ENCODE results near the gene BDKRB2. TPM values are rescaled to one million over a fixed set of nuclear protein-coding genes. Genes with fewer than 3 reads are reported as not detected.

The BDKRB2 gene
- total RNA-seq, 2 donors from 2014 or later: 1.1 to 3.8 TPM

GRCh38 chr14:96191841-96192462 lies 12.7 kb upstream of the BDKRB2 start:
- Histone ChIP-seq H3K4me1 (ENCODE audit: control insufficient read depth, insufficient read depth, low read length) (peaks cover 32% of the 10 kb centered on the region), H3K9me3 (ENCODE audit: control insufficient read depth, low read length) (no peaks in the 10 kb centered on the region), H3K36me3 (ENCODE audit: control insufficient read depth, insufficient read depth, low read length) (no peaks in the 10 kb centered on the region), H3K9ac (ENCODE audit: extremely low read depth, low read length, poor library complexity, severe bottlenecking) (peak overlapping the region; percentile 18), H3K4me3 (ENCODE audit: low read length) (peak overlapping the region; percentile 12), H3K27me3 (ENCODE audit: control insufficient read depth, insufficient read depth, low read length, poor library complexity, severe bottlenecking) (no peaks in the 10 kb centered on the region), H3K27ac (ENCODE audit: low read depth, low read length) (no peak overlapping the region)
- Mint-ChIP-seq H3K27ac (peak overlapping the region; percentile 87), H3K4me3 (peak overlapping the region; percentile 30), H3K9me3 (no peaks in the 10 kb centered on the region), H3K27me3 (ENCODE audit: insufficient read depth) (no peaks in the 10 kb centered on the region), H3K4me1 (peaks cover 59% of the 10 kb centered on the region), H3K36me3 (ENCODE audit: low read depth) (no peaks in the 10 kb centered on the region)
- no peak for TF ChIP-seq CTCF (conservative IDR thresholded peaks at IDR 0.05)
- WGBS, 2 experiments (ENCODE audit: insufficient coverage in 1 of 2, insufficient read length in 1 of 2): 55% methylated on average over 3 of the region's 3 CpGs; no CpG with 5 or more reads in 1 of the 2 experiments
- DNase-seq: peak; percentile 84

DNA sequence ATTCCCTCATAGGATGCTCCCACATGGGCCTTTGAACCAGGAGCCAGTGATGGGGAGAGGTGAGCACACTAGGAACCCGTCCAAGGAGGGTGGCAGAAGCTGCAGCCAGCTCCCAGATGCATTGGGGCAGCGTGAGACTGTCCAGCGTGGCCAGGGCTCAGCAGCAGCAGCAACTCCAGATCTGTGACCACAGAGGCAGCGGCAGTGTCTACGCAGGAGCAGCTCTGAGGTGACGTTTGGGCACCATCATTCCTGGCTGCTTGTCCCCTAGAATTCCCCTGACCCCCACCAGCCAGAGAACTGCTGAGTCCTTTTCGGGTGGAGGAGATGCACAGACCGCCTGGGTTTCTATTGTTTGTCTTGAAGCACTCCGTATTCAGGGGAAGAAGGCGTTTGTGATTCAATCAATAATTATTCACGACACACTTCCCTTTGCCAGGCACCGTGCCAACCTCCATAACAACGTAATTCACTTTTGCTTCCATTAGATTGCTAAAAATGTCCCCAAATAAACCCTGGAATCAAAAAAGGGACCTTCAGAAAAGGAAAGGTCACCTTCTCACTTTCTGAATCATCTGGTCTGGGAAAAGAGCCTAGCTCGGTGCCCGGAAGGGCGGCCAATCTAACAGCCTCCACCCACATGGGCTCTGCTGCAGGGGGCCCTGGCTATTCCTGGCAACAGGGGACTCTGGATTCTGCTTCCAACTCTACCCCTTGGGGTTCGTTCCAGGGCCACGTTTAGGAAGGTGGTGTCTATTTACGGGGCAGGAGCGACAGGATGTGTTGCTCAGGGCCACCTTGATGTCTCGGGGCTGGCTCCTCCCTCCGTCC lies 11.4 kb upstream of the BDKRB2 start:
- peak overlapping the region; percentile 12 for H3K4me3 ChIP-seq (ENCODE audit: low read length)
- peaks cover 30% of the 10 kb centered on the region for H3K4me1 ChIP-seq (ENCODE audit: control insufficient read depth, insufficient read depth, low read length)
- TF ChIP-seq CTCF (conservative IDR thresholded peaks at IDR 0.05): no peak
- no peaks in the 10 kb centered on the region for H3K27me3 ChIP-seq (ENCODE audit: control insufficient read depth, insufficient read depth, low read length, poor library complexity, severe bottlenecking)
- Mint-ChIP-seq H3K27ac (peak overlapping the region; percentile 87), H3K27me3 (ENCODE audit: insufficient read depth) (no peaks in the 10 kb centered on the region), H3K9me3 (no peaks in the 10 kb centered on the region), H3K4me1 (peaks cover 55% of the 10 kb centered on the region), H3K36me3 (ENCODE audit: low read depth) (no peaks in the 10 kb centered on the region), H3K4me3 (peak overlapping the region; percentile 30)
- H3K36me3 ChIP-seq (ENCODE audit: control insufficient read depth, insufficient read depth, low read length): no peaks in the 10 kb centered on the region
- no peak for DNase-seq
- H3K9ac ChIP-seq (ENCODE audit: extremely low read depth, low read length, poor library complexity, severe bottlenecking): no peak overlapping the region
- H3K9me3 ChIP-seq (ENCODE audit: control insufficient read depth, low read length): no peaks in the 10 kb centered on the region
- H3K27ac ChIP-seq (ENCODE audit: low read depth, low read length): no peak overlapping the region
- WGBS, 2 experiments (ENCODE audit: insufficient coverage in 1 of 2, insufficient read length in 1 of 2): 86 to 91% methylated on average over 12 to 22 of the region's 22 CpGs

GRCh38 chr14:96194262-96194656 lies 10.4 kb upstream of the BDKRB2 start:
- H3K36me3 ChIP-seq (ENCODE audit: control insufficient read depth, insufficient read depth, low read length): no peaks in the 10 kb centered on the region
- H3K27me3 Mint-ChIP-seq (ENCODE audit: insufficient read depth): no peaks in the 10 kb centered on the region
- no peaks in the 10 kb centered on the region for H3K9me3 Mint-ChIP-seq
- no peaks in the 10 kb centered on the region for H3K36me3 Mint-ChIP-seq (ENCODE audit: low read depth)
- H3K27ac Mint-ChIP-seq: no peak overlapping the region
- H3K4me3 ChIP-seq (ENCODE audit: low read length): no peak overlapping the region
- no peak for TF ChIP-seq CTCF (conservative IDR thresholded peaks at IDR 0.05)
- no peak for DNase-seq
- no peak overlapping the region for H3K27ac ChIP-seq (ENCODE audit: low read depth, low read length)
- no peak overlapping the region for H3K9ac ChIP-seq (ENCODE audit: extremely low read depth, low read length, poor library complexity, severe bottlenecking)
- H3K4me1 ChIP-seq (ENCODE audit: control insufficient read depth, insufficient read depth, low read length): peaks cover 27% of the 10 kb centered on the region
- WGBS, 2 experiments (ENCODE audit: insufficient coverage in 1 of 2, insufficient read length in 1 of 2): 97 to 100% methylated on average over 1 to 10 of the region's 10 CpGs
- H3K9me3 ChIP-seq (ENCODE audit: control insufficient read depth, low read length): no peaks in the 10 kb centered on the region
- no peak overlapping the region for H3K4me3 Mint-ChIP-seq
- H3K4me1 Mint-ChIP-seq: peaks cover 52% of the 10 kb centered on the region
- H3K27me3 ChIP-seq (ENCODE audit: control insufficient read depth, insufficient read depth, low read length, poor library complexity, severe bottlenecking): no peaks in the 10 kb centered on the region
